AG04449 (cell line): ENCODE data around the gene APLNR.

Experiments
- CTCF ChIA-PET: fragments of 350-600 bp; formaldehyde crosslinking; extraction: SDS; loops from one replicate; lab custom pipeline; 2021; ENCODE audit warnings: antibody characterized with exemption; lab: Yijun Ruan, JAX
- POLR2A ChIA-PET: fragments of 400-600, 350-600 bp; formaldehyde crosslinking; extraction: SDS; loops from one replicate; lab custom pipeline; 2020; ENCODE audit warnings: antibody characterized with exemption, inconsistent platforms; lab: Yijun Ruan, JAX
- DNase-seq: peaks from one replicate; pipeline ENCODE4 v3.0.0-alpha.2; 2010; ENCODE audit warnings: low read depth, low spot score
- H3K4me3 ChIP-seq: 2 replicates; pipeline ENCODE4 v1.5.1; 2011; ENCODE audit warnings: low read depth, mild to moderate bottlenecking, control low read depth, low read length
- CTCF ChIP-seq: IDR thresholded peaks from one replicate; pipeline ENCODE4 v1.5.1; 2011; ENCODE audit warnings: mild to moderate bottlenecking, moderate library complexity, low read length, control low read depth, inconsistent platforms; ENCODE audit not compliant: insufficient read depth; ENCODE audit errors: missing control alignments

APLNR gene

GRCh38 chr11:57199330-57199729, 37.7 kb downstream of the APLNR start:
- no peak for TF ChIP-seq CTCF
- DNase-seq = no peak
- ChIA-PET CTCF (interaction anchor here (0.8 kb wide), 1 partner anchor 50 kb away, joined by 3 read pairs; no protein-coding TSS in a partner anchor), POLR2A (no interaction called here)
- no peak overlapping the region for H3K4me3 ChIP-seq

GRCh38 chr11:57197762-57198161, 39.3 kb downstream of the APLNR start:
- DNase-seq = no peak
- ChIA-PET POLR2A (no interaction called here), CTCF (interaction anchor here (2.7 kb wide), 1 partner anchor 52 kb away, joined by 12 read pairs; no protein-coding TSS in a partner anchor)
- no peak for TF ChIP-seq CTCF
- no peak overlapping the region for H3K4me3 ChIP-seq

DNA sequence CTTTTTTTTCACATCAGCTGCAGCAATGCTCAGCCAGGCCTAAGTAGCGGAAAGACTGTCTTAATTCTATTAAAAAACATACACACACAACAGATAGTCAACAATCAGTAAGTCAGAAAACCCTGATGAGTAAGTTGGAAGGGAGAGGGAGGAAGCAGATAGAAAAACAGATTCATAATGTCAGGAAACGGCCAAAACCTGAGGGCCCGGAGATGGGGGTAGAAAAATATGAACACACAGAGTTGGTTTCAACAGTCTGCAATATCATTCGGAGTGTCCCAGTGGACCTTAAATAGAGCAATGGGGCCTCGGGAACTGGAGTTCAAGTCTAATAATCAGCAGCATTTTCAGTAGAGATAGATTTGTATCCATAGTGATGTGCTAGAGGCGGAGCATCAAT, 40.5 kb downstream of the APLNR start:
- ChIA-PET CTCF (interaction anchor here (2.7 kb wide), 1 partner anchor 53 kb away, joined by 12 read pairs; no protein-coding TSS in a partner anchor), POLR2A (no interaction called here)
- TF ChIP-seq CTCF = no peak
- H3K4me3 ChIP-seq = no peak overlapping the region
- DNase-seq = no peak

DNA sequence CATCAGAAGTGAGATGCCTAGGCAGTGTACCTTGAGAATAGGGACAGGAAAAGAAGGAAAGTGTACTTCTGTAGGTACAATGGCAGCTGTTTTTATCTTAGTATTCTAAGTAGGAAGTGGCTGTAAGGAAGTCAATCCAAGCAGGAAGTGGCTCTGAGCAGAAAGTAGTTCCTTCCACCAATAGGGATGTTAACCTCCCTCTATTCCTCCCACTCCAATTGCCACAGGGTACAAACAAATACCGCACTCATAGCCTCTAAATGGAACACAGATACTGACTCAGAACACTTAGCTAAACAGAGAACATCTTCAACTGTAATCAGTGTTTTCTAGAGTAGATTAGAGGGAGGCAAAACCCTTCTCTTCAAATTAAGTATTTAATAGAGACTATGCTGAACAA, 44.7 kb downstream of the APLNR start:
- TF ChIP-seq CTCF = no peak
- CTCF ChIA-PET = interaction anchor here (2.1 kb wide), 1 partner anchor 57 kb away, joined by 4 read pairs; no protein-coding TSS in a partner anchor
- DNase-seq = no peak
- H3K4me3 ChIP-seq = no peak overlapping the region
- POLR2A ChIA-PET = no interaction called here

DNA sequence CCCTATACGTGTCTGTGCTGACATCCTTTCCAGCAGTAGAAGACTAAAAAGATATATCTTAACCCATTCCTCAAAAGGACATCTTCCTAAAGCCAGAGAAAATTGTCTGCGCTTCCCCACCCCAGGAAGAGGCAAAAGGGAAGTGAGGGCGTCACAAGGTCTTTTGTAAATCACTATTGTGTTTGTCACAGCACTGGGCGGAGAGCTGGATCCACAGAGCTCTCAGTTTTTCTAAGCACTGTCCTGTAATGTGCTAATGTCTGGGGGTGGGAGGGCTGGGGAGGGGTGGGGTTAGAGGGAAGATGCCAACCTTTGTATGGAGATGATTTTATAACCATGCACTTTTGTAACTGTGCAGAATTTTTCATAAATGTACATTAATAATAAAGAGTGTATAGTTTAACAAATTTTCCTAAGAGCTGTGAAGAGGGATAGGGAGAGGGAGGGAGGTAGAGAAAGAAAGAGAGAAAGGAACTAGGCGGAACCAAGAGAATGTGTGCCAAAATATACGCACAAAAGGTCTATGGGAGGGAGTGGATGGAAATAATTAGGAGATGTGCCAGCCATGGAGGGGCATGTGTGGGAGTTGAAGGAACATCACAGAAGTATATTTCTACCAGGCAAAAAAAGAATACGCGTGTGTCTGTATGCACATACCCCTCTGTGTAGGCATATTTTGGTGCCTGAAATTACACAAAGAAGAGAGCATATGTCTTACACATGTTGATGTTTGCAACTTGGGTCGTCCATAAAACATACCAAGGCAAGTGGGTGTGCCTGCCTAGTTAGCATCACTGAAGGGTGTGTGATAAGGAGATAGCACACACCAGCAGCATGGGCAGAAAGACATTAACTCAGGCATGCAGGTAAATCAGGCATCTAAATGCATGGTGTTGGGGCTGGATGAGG, 45.5 kb downstream of the APLNR start:
- POLR2A ChIA-PET = no interaction called here
- no peak for TF ChIP-seq CTCF
- CTCF ChIA-PET = interaction anchor here (2.1 kb wide), 1 partner anchor 57 kb away, joined by 4 read pairs; no protein-coding TSS in a partner anchor
- no peak for DNase-seq
- no peak overlapping the region for H3K4me3 ChIP-seq

GRCh38 chr11:57190548-57190947, 46.5 kb downstream of the APLNR start:
- DNase-seq = no peak
- TF ChIP-seq CTCF = no peak
- ChIA-PET CTCF (no interaction called here), POLR2A (no interaction called here)
- no peak overlapping the region for H3K4me3 ChIP-seq
